GM19468 (cell line): ENCODE results near the gene C2CD4A.

Experiments used
- ATAC-seq: cut with Tn5 transposase; IDR thresholded peaks from one replicate; pipeline ENCODE4 v1.9.1; 2021; ENCODE audit warnings: mild to moderate bottlenecking, moderate library complexity, moderate number of reproducible peaks; ENCODE audit not compliant: unreplicated experiment; ENCODE audit errors: extremely low read depth

The C2CD4A gene

GRCh38 chr15:62059108-62059815, 7.5 kb upstream of the C2CD4A start:
- ATAC-seq: no peak

DNA sequence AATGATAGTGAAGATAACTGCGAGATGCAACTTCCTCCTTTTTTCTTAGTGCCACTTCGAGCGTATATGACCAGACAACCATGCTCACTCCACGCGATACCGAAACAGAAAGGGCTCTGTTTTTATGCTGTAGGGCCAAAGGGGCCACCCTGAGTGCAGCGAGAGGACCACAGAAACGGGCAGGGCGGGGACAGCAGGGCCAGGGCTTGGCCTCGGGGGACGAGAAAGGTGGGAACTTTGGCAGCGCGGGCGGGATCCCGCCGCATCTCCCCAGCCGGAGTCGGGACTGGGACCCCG, 7.0 kb upstream of the C2CD4A start:
- peak; percentile 29 for ATAC-seq

- peak; percentile 79 for ATAC-seq
These were observed 6.5 kb upstream of the C2CD4A start, which contains the start of gene VPS13C for GRCh38 chr15:62060113-62060895. TSS of gene VPS13C (minus strand) at chr15:62060447. CDS start at chr15:62060374, 73 bp downstream.

- no peak for ATAC-seq
These were observed 5.9 kb upstream of the C2CD4A start for GRCh38 chr15:62060896-62061280.

GRCh38 chr15:62063825-62064635, 2.7 kb upstream of the C2CD4A start:
- ATAC-seq: no peak

DNA sequence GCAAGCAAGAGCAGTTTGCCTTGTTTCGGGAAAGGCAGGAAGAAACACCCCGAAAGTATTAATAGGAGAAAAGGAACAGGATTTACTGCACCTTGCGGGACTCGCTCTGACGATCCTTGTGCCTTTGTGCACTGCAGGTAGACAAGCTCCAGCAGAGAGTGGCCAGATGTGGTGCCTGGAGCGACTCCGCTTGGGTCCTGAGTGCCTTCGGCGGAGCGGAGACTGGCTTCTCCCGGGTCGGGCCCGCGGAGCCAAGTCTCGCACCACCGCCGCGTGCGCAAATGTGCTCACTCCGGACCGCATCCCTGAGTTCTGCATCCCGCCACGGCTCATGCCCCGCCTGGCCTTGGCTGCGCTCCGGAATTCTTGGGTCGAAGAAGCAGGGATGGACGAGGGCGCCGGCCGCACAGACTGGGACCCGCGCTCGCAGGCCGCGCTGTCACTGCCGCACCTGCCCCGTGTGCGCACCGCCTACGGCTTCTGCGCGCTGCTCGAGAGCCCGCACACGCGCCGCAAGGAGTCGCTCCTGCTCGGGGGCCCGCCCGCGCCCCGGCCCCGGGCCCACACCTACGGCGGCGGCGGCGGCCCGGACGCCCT, 769 bp downstream of the C2CD4A start:
- no peak for ATAC-seq

- no peak for ATAC-seq
These were observed 1.5 kb downstream of the C2CD4A start for GRCh38 chr15:62068071-62068809.

DNA sequence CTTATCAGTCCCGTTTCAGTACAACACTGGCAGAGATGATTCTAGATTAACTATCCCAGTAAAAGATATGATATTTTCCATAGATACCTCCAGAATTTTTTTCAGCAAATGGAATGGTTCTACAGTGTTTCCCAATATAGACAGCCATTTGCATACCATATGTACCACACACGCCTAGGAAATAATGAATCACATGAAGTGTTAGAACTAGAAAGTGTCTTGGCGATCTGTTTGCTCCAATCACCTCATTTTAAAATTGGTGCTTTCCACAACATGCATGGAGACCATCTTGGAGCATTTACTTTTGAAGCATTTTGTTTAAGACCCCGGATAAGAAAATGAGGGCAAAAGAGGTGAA, 2.0 kb downstream of the C2CD4A start:
- no peak for ATAC-seq

- no peak for ATAC-seq
These were observed 2.8 kb downstream of the C2CD4A start for GRCh38 chr15:62069551-62069950.

DNA sequence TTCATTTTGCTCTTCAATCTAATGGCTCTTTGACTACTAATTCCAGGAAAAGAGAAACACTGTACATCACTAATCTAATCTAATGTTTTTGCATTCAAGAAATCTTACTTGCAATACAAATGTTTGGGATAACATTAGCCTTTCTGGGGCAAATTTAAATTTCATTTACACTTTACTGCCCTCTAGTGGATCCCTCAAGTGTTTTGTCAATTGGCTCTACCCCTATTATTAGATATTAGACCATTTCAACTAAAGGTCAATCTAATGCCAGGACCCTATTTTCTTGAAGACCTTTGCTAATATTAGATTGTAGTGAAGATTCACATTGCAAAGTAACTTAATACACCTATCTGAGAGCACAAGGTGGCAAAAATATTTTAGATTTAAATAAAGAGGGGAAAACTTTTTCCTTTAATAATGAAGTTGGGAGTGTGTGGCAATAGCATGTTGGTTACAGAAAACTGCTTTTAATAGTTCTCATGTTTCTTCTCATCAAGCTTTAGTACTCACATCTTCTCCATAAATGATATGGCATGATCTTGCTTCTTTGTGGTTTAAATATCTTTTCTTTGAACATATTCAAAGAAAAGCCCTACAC, 5.0 kb downstream of the C2CD4A start:
- no peak for ATAC-seq

GRCh38 chr15:62075595-62076277, 9.0 kb downstream of the C2CD4A start:
- ATAC-seq: no peak

- no peak for ATAC-seq
These were observed 12.8 kb downstream of the C2CD4A start for GRCh38 chr15:62079594-62079993.

DNA sequence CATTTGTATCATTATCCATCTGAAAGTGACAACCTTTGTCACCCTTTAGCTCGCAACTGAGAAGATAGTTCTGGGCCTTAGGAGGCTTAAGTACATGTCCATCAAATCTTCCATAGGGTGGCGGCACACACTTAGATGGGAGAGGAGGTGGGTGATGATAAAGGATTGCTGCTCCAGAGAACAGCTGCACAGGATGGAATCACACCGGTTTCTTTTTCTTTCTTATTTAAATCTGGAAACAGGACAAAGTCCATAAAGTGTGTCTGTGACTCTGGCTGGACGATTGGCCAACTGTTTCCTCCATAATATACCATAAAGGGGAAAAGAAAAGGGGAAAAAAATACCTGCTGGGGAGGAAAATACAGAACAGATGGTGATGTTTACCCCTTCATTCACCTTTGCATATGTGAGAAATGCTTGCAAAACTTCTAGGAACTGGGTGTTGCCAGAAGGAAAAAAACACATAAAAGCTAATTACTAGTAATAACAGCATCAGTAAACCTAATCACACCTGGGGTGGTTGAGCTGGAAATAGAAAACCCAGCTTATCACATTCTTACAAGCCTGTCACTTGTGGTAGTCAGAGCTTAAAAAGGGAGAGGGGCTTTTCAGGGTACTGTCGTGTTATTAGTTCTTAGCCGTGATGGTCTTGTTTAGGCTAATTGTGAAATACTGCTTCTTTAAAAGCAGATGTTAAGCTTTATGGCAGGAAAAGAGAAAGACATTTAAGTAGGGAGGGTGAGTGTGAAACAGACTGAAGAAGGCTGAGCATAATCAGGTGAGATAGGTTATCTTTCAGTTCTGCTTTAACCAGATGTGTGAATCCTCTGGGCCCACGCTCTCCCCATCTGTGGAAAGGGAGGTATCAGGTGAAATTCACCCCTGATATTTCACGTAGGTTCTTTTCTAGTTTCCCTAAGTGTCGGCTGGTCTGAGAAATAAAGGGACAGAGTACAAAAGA, 16.7 kb downstream of the C2CD4A start:
- no peak for ATAC-seq

- no peak for ATAC-seq
These were observed 19.0 kb downstream of the C2CD4A start for GRCh38 chr15:62085740-62086139.

DNA sequence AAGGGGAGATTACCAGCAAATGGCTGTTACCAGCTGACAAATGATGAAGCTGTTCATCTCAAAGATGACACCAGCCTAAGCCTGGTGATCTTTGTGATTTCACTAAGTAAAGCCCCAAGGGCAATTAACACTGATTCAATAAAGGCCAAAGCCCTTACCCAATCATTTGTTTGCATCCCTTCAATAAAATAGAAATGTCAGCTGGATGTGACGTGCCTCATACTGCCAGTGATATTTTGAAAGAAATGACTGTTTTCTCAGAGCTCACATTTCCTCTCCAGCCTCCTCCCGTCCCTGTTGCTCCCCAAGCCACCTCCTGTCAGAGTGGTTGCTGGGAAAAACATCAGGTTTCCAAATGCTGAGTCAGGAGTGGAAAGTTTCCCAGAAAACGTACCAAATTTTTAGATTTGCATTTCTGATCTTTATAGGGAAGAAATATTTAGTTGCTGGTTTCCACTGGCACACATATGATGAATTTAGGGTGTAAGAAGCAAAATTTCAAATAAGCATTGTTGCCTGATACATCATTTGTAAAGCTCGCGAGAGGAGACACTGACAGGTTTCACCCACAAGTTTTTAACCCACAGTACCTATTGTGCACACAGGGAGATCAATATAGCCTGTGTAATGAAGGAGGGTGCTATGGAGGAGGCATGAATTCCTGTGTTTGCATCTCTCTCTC, 21.0 kb downstream of the C2CD4A start:
- no peak for ATAC-seq

- no peak for ATAC-seq
These were observed 21.5 kb downstream of the C2CD4A start for GRCh38 chr15:62088353-62088693.

DNA sequence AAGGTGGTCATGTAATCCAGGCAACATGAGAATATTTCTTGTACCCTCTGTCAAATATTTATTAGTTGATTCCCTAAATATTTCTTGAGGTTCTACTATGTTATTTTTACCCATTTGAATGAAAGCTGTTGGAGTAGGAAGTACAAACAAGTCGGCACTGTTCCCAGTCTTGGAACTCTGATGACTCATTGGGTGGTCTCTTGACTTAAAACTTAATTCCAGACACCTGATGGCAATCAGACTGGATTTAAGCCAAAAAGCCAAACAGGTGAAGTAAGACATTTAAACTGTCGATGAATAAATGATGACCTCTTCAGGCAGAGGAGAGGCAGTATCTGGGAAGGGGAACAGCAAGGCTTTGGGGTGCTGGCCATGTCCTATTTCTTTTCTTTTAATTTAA, 22.8 kb downstream of the C2CD4A start:
- ATAC-seq: no peak

DNA sequence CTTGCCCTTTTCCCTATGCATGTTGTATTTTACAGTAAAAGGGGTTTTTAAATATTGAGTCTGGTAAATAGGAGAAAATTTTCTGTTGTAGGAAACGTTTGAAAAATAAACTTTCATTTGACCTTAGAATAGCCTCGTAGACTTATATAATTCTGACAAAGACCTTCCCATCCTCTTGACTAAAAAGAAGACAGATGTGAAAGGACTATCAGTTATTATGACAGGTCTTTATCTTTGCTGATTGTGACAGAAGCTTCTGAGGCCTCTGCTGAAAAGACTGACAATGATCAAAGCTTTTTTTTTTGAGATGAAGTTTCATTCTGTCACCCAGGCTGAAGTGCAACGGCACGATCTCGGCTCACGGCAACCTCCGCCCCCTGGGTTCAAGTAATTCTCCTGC, 24.2 kb downstream of the C2CD4A start:
- ATAC-seq: no peak
